ENCODE measurements around the gene SERGEF.
"Not testable (repeated sequence)": the region's sequence is repeated elsewhere in the genome, so short reads cannot be mapped to it uniquely, and the experiment has no call there.

The SERGEF gene

DNA sequence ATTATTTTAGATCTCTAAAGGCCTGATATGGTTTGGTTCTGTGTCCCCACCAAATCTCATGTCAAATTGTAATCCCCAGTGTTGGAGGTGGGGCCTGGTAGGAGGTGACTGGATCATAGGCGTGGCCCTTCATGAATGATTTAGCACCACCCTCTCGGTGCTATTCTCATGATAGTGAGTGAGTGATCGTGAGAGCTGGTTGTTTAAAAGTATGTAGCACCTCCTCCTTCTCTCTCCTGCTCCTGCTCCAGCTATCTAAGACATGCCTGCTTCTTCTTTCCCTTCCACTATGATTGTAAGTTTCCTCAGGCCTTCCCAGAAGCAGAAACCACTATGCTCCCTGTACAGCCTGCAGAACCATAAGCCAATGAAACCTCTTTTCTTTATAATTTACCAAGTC lies 114.1 kb downstream of the SERGEF start:
- DNase-seq = no peak

DNA sequence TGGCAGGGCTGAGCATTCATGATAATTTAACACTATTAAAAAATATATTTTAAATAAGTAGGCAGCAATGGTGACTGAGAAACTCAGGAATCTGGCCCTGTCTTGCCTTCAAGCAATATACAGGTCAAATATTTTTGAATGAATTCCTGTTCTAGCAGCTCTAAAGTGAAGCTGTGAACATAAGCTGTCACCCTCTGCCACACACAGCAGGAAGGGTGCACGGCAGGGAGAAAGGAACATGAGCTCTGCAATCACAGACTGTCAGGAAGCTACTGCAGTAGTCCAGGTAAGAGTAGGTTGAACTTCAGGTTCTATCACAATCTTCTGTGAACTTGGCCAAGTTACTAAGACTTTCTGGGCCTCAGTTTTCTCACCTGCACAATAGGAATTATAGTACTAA lies 114.8 kb downstream of the SERGEF start:
- no peak for DNase-seq

DNA sequence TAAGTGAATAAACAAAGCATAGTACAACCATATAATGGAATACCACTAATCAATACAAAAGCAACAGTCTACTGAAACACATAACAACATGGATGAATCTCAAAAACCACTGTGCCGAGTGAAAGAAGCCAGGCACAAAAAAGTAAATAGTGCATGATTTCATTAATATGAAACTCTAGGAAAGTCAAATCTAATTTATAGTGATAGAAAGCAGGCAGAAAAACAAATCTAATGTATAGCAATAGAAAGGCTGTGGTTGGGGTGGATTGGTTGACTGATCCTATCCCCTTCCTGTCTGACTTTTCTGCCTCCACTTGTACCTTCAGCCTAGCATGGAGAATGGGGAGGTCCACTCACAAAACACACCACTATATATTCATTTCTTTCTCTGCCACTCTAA lies 115.4 kb downstream of the SERGEF start:
- DNase-seq = no peak

DNA sequence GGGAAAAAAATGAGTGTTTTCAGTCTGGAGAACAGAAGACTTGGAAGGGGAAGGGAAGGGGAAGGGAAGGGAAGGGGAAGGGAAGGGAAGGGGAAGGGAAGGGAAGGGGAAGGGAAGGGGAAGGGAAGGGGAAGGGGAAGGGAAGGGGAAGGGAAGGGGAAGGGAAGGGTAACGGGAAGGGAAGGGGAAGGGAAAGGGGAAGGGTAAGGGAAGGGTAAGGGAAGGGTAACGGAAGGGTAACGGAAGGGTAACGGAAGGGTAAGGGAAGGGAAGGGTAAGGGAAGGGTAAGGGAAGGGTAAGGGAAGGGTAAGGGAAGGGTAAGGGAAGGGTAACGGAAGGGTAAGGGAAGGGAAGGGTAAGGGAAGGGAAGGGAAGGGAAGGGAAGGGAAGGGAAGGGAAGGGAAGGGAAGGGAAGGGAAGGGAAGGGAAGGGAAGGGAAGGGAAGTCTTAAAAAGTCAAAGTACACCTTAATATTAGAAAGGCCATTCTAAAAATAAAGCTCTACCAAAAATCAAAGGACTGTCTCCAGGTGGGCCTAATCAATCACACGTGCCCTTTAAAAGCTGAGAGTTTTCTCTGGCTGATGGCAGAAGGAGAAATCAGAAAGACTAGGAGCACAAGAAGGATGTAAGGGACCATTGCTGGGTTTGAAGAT lies 116.2 kb downstream of the SERGEF start:
- not testable (repeated sequence) for DNase-seq

DNA sequence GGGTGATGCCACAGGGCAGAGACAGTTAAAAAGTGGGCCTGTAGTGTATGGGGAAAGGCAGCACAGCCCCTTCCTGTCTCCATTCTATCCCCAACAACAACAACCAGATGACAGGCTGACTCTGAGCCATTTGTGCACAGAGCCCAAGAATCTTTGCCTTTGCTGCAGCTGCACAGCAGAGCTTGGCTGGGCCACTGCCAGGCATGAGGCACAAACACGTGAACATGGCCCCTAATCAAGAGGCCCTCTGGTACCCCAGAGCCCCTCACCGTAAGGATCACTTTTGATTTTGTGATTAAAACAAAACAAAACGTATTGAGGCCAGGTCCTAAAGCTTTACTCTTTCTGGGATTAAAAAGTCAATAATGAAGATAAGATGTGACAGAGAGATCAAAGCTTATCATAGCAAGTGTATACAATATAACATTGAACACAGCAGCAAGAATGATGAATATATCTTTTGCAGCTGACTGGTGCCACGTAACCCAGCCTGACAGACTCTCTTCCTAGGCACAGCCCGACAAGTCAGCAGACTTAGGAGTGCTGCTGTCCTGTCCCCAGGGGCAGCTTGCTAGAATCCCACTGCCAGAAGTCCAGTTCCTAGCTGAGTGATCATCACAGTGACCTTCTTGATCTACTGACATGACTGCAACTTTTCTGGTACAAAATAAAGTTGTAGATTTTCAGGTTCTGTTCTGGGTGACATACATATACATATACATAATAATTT lies 117.8 kb downstream of the SERGEF start:
- no peak for DNase-seq

DNA sequence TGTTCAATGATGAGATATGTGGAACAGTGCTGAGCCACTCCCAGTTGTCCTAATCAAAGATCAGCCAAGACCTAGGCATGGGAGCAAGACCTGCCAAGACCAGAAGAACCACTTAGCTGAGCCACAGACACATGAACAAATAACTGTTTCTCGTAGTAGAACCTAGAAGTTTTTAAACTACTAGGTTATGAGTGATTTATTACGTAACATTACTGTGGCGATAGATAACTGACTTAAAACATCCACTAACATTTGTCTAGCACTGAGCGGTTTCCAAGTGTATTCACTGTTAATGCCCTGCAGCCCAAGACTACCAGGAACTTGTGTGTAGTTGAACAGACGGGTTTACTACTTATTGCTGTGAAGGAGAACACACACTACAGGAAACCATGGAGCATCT lies 120.4 kb downstream of the SERGEF start:
- no peak for DNase-seq

DNA sequence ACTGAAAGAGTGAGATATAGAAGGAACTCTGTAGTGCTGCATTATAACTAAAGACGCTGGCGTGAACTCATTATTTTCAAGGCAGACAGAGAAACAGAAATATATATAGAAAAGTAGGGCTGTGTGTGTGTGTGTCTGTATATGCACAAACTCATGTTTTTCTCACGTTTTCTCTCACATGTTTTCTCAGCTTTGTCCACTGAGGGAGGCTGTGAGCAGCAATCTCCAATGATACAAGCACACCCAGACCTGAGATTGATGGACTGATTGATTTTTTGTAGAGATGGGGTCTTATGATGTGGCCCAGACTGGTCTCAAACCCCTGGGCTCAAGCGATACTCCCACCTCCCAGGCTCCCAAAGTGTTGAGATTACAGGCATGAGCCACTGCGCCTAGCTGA lies 122.5 kb downstream of the SERGEF start:
- DNase-seq = no peak

DNA sequence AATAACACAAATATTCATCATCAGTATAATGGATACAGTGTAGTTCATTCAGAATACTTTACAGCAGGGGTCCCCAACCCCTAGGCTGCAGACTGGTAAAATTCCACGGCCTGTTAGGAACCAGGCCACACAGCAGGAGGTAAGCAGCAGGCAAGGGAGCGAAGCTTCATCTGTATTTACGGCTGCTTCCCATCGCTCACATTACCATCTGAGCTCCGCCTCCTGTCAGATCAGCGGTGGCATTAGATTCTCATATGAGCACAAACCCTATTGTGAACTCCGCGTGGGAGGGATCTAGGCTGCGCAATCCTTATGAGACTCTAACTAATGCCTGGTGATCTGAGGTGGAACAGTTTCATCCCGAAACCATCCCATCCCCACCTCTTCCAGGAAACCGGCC lies 125.1 kb downstream of the SERGEF start:
- no peak for DNase-seq

DNA sequence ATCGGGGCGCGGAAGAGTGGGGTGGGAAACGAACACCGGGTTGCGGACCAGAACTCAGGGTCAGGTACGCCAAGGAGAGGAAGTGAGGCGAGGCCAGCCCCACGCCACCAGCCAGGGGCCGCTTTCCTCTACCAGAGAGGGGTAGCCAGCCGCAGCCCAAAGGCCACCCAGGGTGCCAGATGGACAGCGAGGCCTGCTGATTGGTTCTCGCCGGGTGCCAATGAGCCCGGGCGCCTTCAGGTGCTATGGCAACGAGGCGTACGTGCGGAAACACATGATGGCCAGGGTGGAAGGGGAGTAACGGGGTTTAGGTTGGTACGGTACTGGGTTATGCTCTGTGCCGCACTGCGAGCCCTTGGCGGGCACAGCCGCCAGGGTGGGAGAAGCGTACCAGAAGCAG lies 128.9 kb downstream of the SERGEF start:
- DNase-seq = no peak

DNA sequence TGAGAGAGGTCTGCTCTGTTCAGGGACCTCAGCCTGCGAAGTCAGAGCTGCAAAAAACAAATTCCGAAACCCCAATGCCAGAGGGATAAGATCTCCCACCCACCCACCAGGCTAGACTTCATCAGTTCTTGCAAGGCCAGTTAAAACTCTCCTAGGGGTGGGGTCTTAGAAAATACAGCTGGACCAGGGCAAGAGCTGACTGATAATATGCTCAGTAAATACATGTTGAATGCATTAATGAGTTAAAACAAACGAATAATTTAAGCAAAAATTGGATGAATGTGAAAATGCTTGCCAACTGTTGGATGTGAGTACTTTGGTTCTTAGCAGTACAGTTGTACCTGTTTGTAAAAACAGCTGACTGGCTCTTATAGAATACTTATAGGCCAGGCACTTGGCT lies 129.8 kb downstream of the SERGEF start:
- no peak for DNase-seq

DNA sequence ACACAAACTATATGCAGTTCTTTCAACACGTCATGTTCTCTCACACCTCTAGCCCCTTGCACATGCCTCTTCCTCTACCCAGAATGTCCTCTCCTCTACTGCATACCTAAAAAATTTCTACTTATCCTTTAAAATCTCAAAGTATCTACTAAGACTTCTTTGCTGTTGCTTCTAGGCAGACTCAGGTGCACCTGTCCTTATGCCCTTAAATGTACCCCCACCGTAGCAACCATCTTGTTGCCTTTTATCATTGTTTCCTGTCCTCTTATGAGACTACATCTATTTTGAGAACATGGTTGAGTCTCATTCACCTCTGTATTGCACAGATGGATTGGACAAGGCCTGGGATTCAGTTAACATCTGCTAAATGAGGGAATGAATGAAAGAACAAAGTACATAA lies 134.1 kb downstream of the SERGEF start:
- DNase-seq = no peak

DNA sequence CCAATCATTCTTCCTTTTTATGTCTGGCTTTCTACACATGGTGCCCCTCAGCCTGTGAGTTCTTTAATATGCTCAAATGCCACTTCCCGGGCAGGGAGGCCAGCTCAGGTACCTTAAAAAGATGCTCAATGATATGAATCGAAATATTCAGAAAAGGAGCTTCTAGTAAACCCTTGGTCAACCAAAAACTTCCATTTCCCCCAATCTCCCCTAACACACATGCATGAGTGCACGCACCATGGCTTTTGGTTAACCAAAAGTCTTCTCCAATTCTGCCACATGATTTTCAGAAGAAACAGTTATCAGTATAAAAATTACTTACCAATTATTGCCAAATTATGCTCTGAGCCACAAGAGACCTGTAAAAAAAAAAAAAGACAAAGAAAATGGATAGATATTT lies 135.0 kb downstream of the SERGEF start:
- DNase-seq = no peak

DNA sequence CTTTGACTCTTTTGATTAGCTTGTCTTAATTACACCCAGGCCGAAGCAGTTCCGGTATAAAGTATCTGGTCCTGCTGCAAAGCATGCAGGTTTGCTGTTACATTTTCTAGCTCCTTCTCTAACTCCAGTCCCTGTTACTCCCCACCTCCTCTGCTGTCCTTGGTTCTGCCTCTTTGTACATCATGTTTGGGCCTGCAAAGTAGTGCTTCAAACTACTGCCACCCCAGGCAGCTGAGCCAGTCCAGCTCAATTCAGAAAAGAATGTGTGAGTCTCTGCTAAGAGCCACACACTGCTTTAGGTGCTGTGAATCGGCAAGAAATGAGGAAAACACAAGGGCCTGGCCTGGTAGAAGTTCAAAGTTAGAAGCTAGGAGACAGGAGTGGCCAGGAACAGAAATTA lies 136.0 kb downstream of the SERGEF start:
- no peak for DNase-seq

DNA sequence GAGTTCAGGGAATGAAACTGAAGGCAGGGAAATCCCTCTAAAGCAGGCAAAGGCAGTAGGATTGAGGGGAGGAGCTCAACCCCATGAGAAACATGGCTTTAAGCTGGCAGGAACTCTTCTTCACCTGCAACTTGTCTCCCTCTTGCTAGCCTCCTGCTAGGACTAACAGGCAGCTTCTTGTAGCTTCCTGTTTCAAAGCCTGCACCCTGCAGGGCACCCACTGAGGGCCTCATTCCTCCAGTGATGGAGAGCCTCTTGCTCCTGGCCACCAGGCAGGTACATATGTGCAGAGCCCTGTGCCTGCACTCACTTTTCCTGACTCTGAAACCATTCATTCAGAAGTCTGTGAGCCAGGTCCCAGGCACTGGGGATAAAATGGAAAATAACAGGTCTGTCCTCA lies 137.0 kb downstream of the SERGEF start:
- DNase-seq = no peak

DNA sequence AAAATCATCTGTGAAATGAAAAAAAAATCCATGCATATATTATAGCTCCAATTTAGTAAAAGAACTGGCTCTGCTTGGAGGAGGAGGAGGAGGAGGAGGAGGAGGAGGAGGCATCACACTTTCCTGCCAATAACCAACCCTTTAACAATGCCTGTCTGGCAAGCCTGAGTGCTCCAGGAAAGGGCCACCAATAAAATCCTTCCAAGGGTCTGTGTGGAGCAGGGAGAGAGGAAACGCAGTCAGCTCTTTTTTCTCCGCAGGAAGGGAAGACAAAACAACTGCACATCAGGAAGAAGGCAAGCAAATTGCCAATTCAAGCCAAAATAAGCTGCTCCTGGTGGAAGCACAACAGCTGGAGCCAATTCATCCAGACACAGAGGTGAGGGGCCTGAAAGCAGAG lies 139.3 kb downstream of the SERGEF start:
- DNase-seq = no peak

DNA sequence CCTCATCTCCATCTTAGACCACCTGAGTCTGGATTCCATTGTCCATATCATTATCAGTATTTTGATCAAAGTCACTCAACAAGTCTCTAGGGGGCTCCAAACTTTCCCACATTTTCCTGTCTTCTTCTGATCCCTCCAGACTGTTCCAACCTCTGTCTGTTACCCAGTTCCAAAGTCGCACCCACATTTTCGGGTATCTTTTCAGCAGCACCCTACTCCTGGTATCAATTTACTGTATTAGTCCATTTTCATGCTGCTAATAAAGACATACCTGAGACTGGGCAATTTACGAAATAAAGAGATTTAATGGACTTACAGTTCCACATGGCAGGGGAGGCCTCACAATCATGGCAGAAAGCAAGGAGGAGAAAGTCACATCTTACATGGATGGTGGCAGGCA lies 144.4 kb downstream of the SERGEF start:
- not testable (repeated sequence) for DNase-seq

DNA sequence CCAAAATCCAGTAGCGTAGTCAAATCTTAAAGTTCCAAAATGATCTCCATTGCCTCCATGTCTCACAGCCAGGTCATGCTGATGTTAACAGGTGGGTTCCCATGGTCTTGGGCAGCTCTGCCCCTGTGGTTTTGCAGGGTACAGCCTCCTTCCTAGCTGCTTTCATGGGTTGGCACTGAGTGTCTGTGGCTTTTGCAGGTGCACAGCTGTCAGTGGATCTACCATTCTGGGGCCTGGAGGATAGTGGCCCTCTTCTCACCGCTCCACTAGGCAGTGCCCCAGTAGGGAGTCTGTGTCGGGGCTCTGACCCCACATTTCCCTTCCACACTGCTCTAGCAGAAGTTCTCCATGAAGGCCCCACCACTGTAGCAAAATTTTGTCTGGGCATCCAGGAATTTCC lies 145.5 kb downstream of the SERGEF start:
- no peak for DNase-seq

DNA sequence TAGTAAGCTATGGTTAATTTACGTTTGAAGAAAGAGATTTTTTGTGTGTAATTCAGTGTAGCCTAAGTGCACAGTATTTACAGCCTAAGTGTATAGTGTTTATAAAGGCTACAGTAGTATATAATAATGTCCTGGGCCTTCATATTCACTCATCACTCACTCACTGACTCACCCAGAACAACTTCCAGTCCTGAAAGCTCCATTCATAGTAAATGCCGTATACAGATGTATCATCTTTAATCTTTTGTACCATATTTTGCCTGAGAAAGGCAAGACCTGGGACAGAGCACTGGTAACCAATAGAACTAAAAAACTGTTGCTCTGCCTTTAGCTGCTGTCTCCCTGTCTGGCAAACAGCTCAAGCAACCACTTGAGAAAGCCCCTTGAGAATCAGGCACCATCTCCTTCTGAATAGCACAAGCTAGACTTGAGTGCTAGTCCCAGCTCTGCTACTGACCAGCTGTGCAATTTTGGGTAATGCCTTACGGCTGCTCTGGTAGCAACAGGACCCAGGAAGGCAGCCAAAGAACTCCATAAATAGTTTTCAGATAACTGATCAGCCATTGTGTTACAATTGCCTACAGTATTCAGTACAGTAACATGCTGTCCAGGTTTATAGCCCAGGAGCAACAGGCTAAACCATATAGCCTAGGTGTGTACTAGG lies 146.9 kb downstream of the SERGEF start:
- DNase-seq = no peak

DNA sequence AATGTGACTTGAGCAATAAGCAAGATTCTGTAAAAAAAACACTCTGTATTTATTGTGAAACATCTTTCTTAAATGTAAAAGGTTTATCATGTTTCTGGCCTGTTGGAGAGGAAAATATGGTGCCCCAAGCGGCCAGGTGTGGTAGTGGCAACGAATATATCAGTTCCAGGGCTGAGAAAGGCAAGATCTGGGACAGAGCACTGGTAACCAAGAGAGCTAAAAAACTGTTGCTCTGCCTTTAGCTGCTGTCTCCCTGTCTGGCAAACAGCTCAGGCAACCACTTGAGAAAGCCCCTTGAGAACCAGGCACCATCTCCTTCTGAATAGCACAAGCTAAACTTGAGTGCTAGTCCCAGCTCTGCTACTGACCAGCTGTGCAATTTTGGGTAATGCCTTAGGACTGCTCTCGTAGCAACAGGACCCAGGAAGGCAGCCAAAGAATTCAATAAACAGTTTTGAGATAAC lies 148.3 kb downstream of the SERGEF start:
- no peak for DNase-seq

DNA sequence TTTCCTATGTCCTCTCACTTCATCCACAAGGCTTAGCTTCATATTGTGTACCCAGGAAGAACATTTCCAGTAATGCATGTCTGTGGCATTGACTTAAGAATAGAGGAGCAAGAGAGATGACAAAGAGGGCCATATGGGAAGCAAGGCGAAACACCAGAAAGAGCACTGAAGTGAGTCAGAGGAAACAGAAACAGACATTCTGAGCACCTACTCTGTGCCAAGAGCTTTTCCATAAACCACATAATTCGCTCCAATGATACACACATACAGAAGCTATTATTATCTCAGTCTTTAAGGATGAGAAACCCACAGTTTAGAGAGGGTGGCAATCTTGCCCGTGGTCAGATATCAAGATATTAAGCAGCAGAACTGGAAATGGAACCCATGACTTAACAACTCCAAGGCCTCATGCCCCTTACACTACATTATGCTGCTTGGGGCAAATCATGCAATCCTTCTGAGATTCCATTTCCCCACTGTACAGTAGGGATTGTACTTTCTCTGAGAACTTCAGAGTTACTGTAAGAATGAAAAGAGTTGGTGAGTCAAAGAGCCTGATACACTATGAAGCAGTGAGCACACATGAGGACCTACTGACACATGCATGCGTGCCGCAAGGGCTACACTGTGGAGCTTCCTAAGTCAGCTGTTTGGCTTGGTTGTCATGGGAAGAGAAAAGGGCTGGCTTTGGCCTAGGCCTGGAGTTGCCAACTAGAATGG lies 151.7 kb downstream of the SERGEF start:
- DNase-seq = no peak

DNA sequence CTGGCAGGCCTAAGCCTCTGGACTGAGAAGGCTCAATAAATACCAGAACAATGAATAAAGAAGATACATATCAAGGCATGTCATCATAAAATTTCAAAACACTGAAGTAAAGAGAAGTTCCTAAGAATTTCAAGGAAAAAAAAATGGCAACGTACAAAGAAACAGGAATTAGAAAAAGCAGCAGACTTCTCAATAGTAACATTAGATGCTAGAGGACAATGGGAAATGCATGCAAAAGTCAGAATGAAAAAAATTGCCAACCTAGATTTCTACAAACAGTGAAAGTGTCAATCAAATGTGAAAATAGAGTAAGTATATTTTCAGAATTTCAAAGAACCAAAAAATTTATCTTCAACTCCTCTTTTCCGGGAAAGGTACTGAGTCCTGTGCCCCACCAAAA lies 153.3 kb downstream of the SERGEF start:
- no peak for DNase-seq

DNA sequence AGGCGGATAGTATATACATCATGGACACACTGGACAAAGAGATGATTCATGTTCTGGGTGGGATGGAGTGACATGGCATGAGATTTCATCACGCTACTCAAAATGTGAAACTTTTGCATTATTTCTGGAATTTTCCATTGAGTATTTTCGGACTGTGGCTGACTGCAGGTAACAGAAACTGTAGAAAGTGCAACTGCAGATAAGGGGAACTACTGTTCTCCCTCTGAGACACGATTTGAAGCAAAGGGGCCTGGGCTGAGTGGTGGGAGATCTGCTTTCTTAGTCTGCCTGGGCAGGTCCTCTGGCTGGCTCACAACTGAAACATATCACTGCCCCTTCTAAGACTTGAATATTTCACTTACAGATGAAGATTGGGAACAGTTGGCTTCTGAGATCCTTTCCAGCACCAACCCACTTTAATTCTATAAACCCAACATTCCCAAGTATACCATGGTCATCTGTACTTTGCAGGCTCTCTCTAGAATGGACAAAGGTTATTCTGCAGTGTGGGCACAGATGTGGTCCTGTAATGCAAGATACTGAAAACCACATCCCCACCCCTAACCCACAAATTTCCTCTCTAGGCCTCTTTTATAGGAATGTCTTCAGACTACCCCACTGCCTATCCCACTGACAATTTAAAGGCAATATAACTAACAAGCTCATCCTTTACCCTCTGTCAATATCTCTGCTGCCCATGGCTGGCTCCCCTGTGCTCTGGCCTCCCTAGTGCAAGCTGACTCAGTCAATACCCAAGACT lies 157.1 kb downstream of the SERGEF start:
- DNase-seq = no peak

DNA sequence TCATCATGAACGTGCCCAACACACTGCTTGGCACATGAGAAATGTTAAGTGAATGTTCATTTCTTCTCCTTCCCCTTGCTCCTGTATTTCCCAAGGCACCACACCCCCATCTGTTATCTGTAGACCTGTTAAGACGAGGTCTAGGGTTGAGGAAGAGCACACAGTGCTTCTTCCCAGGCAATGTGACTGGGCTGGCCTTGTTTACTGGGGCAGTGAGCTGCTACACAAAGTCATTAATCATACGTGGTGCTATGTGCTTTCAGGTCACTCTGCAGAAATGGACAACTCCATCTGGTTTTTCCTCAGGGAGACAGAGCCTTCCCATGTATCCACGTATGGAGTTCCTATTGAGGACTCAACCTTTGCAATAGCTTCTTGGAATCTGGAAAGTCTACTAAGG lies 159.6 kb downstream of the SERGEF start:
- DNase-seq = no peak

Measured in activated gamma-delta T cell (primary cell).